Measurements from ENCODE around the gene RASL10B.

- TF ChIP-seq CTCF (IDR thresholded peaks at IDR 0.05) (no peak), POLR2A (IDR thresholded peaks at IDR 0.05; ENCODE audit: low read depth) (no peak), POLR2AphosphoS5 (IDR thresholded peaks at IDR 0.05) (no peak)
These were observed 21.0 kb downstream of the RASL10B start for GRCh38 chr17:35752471-35752870.
